Glutamatergic neuron (in vitro differentiated cells): ENCODE results near the gene CSF1. TPM values are rescaled to one million over a fixed set of nuclear protein-coding genes. Genes with fewer than 3 reads are reported as not detected.

Source experiments
- DNase-seq: peaks from one replicate; pipeline ENCODE4 v3.0.0; 2022
- H3K27ac Mint-ChIP-seq: one replicate; pipeline ENCODE4 v1.8.0; 2020; ENCODE audit warnings: mild to moderate bottlenecking, mixed read lengths, inconsistent platforms; ENCODE audit not compliant: unreplicated experiment
- H3K27me3 Mint-ChIP-seq: one replicate; pipeline ENCODE4 v1.8.0; 2020; ENCODE audit warnings: mild to moderate bottlenecking, moderate library complexity, mixed read lengths, inconsistent platforms; ENCODE audit not compliant: unreplicated experiment
- H3K36me3 Mint-ChIP-seq: one replicate; pipeline ENCODE4 v1.8.0; 2020; ENCODE audit warnings: mild to moderate bottlenecking, mixed read lengths, inconsistent platforms; ENCODE audit not compliant: unreplicated experiment
- H3K4me1 Mint-ChIP-seq: one replicate; pipeline ENCODE4 v1.8.0; 2020; ENCODE audit warnings: mild to moderate bottlenecking, low read depth, mixed read lengths, inconsistent platforms; ENCODE audit not compliant: unreplicated experiment
- H3K4me3 Mint-ChIP-seq: one replicate; pipeline ENCODE4 v1.8.0; 2020; ENCODE audit warnings: mild to moderate bottlenecking, mixed read lengths, inconsistent platforms; ENCODE audit not compliant: unreplicated experiment
- H3K9me3 Mint-ChIP-seq: one replicate; pipeline ENCODE4 v1.8.0; 2020; ENCODE audit warnings: mild to moderate bottlenecking, moderate library complexity, mixed read lengths, inconsistent platforms; ENCODE audit not compliant: unreplicated experiment
- CTCF ChIP-seq: fragments of 200-600 bp; sonication (generic); IDR thresholded peaks from one replicate; pipeline ENCODE4 v1.5.0; 2021; ENCODE audit not compliant: partially characterized antibody, unreplicated experiment
- total RNA-seq: library from RNA; stranded (reverse); fragmentation: NEBNext Ultra II Directional; extraction: Animal tissue kit (Norgen Biotek cat#: 25700); gene quantifications from one replicate; pipeline ENCODE4 v1.2.1, GENCODE V29; 2021; ENCODE audit not compliant: unreplicated experiment

Gene CSF1
- total RNA-seq, 1 donor from 2014 or later: 0.59 TPM

DNA sequence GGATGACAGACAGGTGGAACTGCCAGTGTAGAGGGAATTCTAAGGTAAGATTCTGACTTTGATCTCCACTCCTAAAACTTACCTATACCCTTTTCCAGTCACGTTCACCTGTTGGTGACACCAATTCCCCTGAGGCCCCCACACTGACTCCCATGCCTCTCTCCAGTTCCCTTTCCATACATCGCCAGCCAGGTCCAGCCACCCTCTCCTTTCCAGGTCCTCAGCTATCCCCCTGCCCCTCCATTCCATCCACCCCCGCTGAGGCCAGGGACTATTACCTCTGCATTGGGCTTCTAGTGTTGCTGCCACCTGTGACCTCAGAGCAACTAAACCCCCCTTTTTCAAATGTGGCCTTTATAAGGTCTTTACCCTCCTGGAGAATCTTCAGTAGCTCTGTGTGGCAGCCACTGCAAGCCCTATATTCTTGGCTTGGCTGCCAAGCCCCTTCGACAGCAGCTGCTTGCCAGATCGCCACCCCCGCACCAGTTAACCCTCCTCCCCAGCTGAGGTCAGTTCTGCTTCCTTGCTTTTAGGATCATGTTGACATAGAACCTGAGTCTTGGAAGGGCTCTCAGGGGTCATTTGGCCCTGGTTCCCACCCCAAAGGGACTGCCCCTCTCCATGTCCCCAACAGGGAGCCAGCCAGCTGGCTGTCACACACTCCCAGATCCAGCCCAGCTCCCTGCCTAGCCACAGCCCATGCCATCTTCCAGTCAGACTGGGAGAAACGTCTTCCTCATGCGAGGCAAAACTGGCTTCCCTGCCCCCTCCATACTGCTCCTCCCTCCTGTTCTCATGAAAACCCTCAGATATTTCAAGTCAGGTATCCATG lies 14.7 kb downstream of the CSF1 start:
- H3K27me3 Mint-ChIP-seq: peaks cover 9% of the 10 kb centered on the region

DNA sequence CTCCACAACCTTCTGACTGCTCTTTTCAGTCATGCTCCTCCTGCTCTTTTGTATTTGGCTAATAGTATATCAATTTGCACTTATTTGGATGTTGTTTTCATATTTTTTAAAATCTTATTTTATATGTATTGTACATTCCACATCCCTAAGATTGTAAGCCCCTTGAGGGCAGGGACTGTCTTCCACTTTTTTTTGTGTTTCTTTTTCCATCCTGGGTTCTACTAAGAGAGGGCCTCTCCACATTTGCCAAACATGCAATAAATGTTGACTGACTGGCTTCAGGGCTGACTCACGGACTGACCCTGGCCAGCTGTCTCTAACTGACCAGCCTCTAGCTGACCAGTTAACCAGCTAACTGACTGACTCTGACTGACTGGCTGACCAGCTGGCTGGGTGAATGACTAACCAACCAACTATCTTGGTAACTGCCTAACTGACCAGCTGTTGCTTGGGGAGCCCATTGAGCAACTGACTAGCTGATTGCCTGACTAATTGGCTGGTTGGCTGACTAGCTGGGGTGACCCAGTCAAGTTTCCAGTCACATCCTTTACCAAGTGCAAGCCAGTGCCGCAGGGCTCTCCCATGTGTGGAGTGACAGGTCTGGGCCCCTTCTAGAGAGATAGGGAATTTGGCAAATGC lies 16.1 kb downstream of the CSF1 start:
- Mint-ChIP-seq H3K27ac (no peak overlapping the region), H3K27me3 (peaks cover 10% of the 10 kb centered on the region), H3K4me1 (peaks cover 5% of the 10 kb centered on the region), H3K9me3 (peaks cover 5% of the 10 kb centered on the region), H3K4me3 (no peak overlapping the region), H3K36me3 (no peaks in the 10 kb centered on the region)
- DNase-seq: no peak
- no peak for TF ChIP-seq CTCF

More for the DNA sequence above, 14.7 kb downstream of the CSF1 start:
- H3K27ac Mint-ChIP-seq: no peak overlapping the region
- no peak for TF ChIP-seq CTCF
- peaks cover 4% of the 10 kb centered on the region for H3K4me1 Mint-ChIP-seq
- peaks cover 9% of the 10 kb centered on the region for H3K9me3 Mint-ChIP-seq
- DNase-seq: no peak
- no peaks in the 10 kb centered on the region for H3K36me3 Mint-ChIP-seq
- no peak overlapping the region for H3K4me3 Mint-ChIP-seq

DNA sequence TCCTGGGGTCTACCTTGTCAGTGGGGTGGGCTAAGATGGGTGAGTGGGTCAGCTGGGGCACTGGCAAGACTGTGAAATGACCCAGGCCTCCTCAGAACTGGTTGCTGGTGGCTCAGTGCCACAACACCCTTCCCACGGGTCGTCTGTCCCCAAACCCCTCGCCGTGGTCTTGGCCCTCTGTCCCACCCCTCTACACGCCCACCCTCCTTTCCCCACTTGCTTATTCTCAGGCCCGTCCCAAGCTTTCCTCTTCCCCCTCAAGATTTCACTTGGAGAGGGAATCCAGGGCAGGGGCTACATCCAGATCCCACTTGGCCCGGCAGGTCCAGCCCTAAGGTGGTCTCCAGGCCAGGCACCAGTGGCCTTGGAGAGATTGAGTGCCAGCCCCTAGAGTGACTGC lies 16.7 kb downstream of the CSF1 start:
- peaks cover 13% of the 10 kb centered on the region for H3K27me3 Mint-ChIP-seq
- H3K4me1 Mint-ChIP-seq: peaks cover 2% of the 10 kb centered on the region
- H3K4me3 Mint-ChIP-seq: no peak overlapping the region
- H3K36me3 Mint-ChIP-seq: no peaks in the 10 kb centered on the region
- H3K9me3 Mint-ChIP-seq: peaks cover 5% of the 10 kb centered on the region
- no peak overlapping the region for H3K27ac Mint-ChIP-seq
- DNase-seq: no peak
- TF ChIP-seq CTCF: no peak

DNA sequence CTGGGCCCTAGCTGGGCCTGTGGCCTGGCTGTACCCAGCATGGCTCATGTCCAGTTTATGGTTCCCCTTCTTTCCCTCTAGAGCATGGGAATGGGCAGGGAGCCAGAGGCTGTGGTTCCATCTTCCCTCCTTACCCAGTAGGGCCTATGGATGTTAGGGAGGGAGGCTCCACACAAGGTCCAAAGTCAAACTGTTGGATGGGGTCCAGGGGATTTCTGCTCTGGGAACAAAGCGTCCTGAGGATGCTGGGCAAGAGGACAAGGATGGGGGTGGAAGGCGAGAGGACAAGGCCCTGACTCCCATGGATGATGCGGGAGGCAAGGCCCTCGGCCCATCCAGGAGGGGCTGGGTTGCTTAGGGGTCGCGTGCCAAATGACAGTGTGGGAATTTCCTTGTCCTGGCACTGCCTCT lies 17.3 kb downstream of the CSF1 start:
- H3K27me3 Mint-ChIP-seq: peaks cover 13% of the 10 kb centered on the region
- H3K36me3 Mint-ChIP-seq: no peaks in the 10 kb centered on the region
- peaks cover 2% of the 10 kb centered on the region for H3K4me1 Mint-ChIP-seq
- H3K9me3 Mint-ChIP-seq: peaks cover 5% of the 10 kb centered on the region
- no peak overlapping the region for H3K27ac Mint-ChIP-seq
- DNase-seq: no peak
- H3K4me3 Mint-ChIP-seq: no peak overlapping the region
- TF ChIP-seq CTCF: no peak

DNA sequence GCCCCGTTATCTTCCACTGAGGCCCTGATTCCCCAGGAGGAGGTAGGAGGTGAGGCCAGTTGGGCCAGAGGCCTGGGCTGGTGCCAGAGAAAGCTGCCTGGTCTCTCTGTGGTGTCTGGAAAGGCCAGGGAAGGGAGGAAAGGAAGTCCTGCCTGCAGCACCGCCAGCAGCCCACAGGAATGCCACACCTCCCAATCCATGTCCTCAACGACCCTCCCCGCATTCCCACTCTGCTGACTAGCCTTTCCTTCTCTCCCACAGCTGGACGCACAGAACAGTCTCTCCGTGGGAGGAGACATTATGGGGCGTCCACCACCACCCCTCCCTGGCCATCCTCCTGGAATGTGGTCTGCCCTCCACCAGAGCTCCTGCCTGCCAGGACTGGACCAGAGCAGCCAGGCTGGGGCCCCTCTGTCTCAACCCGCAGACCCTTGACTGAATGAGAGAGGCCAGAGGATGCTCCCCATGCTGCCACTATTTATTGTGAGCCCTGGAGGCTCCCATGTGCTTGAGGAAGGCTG lies 18.0 kb downstream of the CSF1 start:
- H3K27me3 Mint-ChIP-seq: peaks cover 13% of the 10 kb centered on the region
- no peak for TF ChIP-seq CTCF
- no peak overlapping the region for H3K27ac Mint-ChIP-seq
- no peak for DNase-seq
- H3K36me3 Mint-ChIP-seq: no peaks in the 10 kb centered on the region
- no peak overlapping the region for H3K4me3 Mint-ChIP-seq
- H3K4me1 Mint-ChIP-seq: peaks cover 2% of the 10 kb centered on the region
- peaks cover 5% of the 10 kb centered on the region for H3K9me3 Mint-ChIP-seq
